Mucosa of descending colon (tissue), 3 donors: Measurements from ENCODE around the gene CRIP3. TPM values are rescaled to one million over a fixed set of nuclear protein-coding genes. Genes with fewer than 3 reads are reported as not detected.

Experiments
- ATAC-seq: fragments of 200-7000 bp; cut with Tn5 transposase; one replicate; pipeline ENCODE4 v1.9.1; 2020; ENCODE audit warnings: mild to moderate bottlenecking, moderate library complexity
- DNase-seq, 3 donors: peaks; one replicate each; pipeline ENCODE4 v3.0.0-alpha.2; 2020
- H3K36me3 ChIP-seq: fragments of 200-600 bp; one replicate; pipeline ENCODE4 v1.8.0; 2021; ENCODE audit warnings: low read depth, mild to moderate bottlenecking
- H3K4me1 ChIP-seq: fragments of 200-600 bp; one replicate; pipeline ENCODE4 v1.8.0; 2021; ENCODE audit warnings: low read depth, mild to moderate bottlenecking
- H3K4me3 ChIP-seq: fragments of 200-600 bp; one replicate; pipeline ENCODE4 v1.8.0; 2021; ENCODE audit warnings: mild to moderate bottlenecking
- H3K9me3 ChIP-seq: fragments of 200-600 bp; one replicate; pipeline ENCODE4 v1.8.0; 2021; ENCODE audit warnings: mild to moderate bottlenecking
- CTCF ChIP-seq: fragments of 200-600 bp; IDR thresholded peaks from one replicate; pipeline ENCODE4 v1.8.0; 2022; ENCODE audit warnings: antibody characterized with exemption, mild to moderate bottlenecking
- intact Hi-C, 2 donors: fragments of 100-400 bp; cut with DNase I in 1 of 2; cut with micrococcal nuclease in 1 of 2; formaldehyde crosslinking; loops; one replicate each; pipeline versions ENCODE4 v1.11.0 to v1.11.1; 2022; cut with DNase I, micrococcal nuclease
- total RNA-seq, 3 donors: library from RNA; stranded (reverse); fragmentation: NEBNext Ultra II Directional in 2 of 3; extraction: Animal tissue kit (Norgen Biotek cat#: 25700) in 2 of 3; gene quantifications; one replicate each; pipeline versions ENCODE4 v1.2.1 to v1.2.4, GENCODE V29; 2021 to 2023
- donor health status: DM: no; HTN: no; CAD: no; lungs with moderate emphysema.
- donor health status: DM: no; HTN: no; CAD: no.
- donor health status: DM: no; HTN: yes; CAD: no.

CRIP3 gene
- total RNA-seq, 3 donors from 2014 or later = 0.77 to 1.8 (median 1.3) TPM

- DNase-seq = no peak
- no peaks in the 10 kb centered on the region for H3K9me3 ChIP-seq
- no peaks in the 10 kb centered on the region for H3K36me3 ChIP-seq
- no peaks in the 10 kb centered on the region for H3K4me1 ChIP-seq
- ATAC-seq = no peak
- intact Hi-C loops = no loop called here
- TF ChIP-seq CTCF = no peak
- no peak overlapping the region for H3K4me3 ChIP-seq
These were observed 49.6 kb downstream of the CRIP3 start for GRCh38 chr6:43258807-43259686.

GRCh38 chr6:43258180-43258579, 50.4 kb downstream of the CRIP3 start:
- DNase-seq = no peak
- intact Hi-C loops = no loop called here
- Histone ChIP-seq H3K4me3 (no peak overlapping the region), H3K4me1 (no peaks in the 10 kb centered on the region), H3K36me3 (no peaks in the 10 kb centered on the region), H3K9me3 (no peaks in the 10 kb centered on the region)
- no peak for ATAC-seq
- TF ChIP-seq CTCF = no peak

- Histone ChIP-seq H3K4me1 (no peaks in the 10 kb centered on the region), H3K9me3 (no peaks in the 10 kb centered on the region), H3K4me3 (no peak overlapping the region), H3K36me3 (no peaks in the 10 kb centered on the region)
- ATAC-seq (no peak), DNase-seq (no peak)
- intact Hi-C loops = no loop called here
- TF ChIP-seq CTCF = no peak
These were observed 51.1 kb downstream of the CRIP3 start for GRCh38 chr6:43257367-43258145.

GRCh38 chr6:43256670-43257366, 51.8 kb downstream of the CRIP3 start:
- Histone ChIP-seq H3K9me3 (no peaks in the 10 kb centered on the region), H3K36me3 (no peaks in the 10 kb centered on the region), H3K4me1 (no peaks in the 10 kb centered on the region), H3K4me3 (no peak overlapping the region)
- intact Hi-C loops = no loop called here
- no peak for TF ChIP-seq CTCF
- no peak for DNase-seq
- ATAC-seq = no peak

Other genes with a start within 250 kb of the CRIP3 start
- gene MRPL2, start 249.4 kb downstream of the CRIP3 start, total RNA-seq = 10 to 100 TPM; 58.7 to 82.8 (median 75.2) TPM
- gene KLC4, start 249.2 kb downstream of the CRIP3 start, total RNA-seq = 100 to 1,000 TPM in 1 of 3 donors, 10 to 100 TPM in 2; 69.1 to 144 (median 99.1) TPM
- 10 to 100 TPM in 1 of 3 donors, 1 to 10 TPM in 2; 8.3 to 12.9 (median 9.4) TPM for gene PTK7, start 232.5 kb downstream of the CRIP3 start, total RNA-seq
- gene SRF, start 137.6 kb downstream of the CRIP3 start, total RNA-seq = 10 to 100 TPM; 19.5 to 87.1 (median 26.3) TPM
- 10 to 100 TPM; 35.9 to 46.9 (median 44.3) TPM for gene CUL9, start 126.6 kb downstream of the CRIP3 start, total RNA-seq
- gene DNPH1, start 79.3 kb downstream of the CRIP3 start, total RNA-seq = 10 to 100 TPM; 42.7 to 69.0 (median 45.7) TPM
- under 1 TPM; 0.24 to 0.95 (median 0.93) TPM for gene TTBK1, start 65.3 kb downstream of the CRIP3 start, total RNA-seq
- under 1 TPM in 1 of 3 donors, not detected in 2; 0.32 TPM for gene SLC22A7, start 10.6 kb downstream of the CRIP3 start, total RNA-seq
- 10 to 100 TPM; 12.4 to 24.3 (median 16.9) TPM for gene ZNF318, start 60.8 kb upstream of the CRIP3 start, total RNA-seq
- 10 to 100 TPM; 25.3 to 43.3 (median 37.4) TPM for gene ABCC10, start 118.7 kb upstream of the CRIP3 start, total RNA-seq
- gene DLK2, start 146.7 kb upstream of the CRIP3 start, total RNA-seq = under 1 TPM in 1 of 3 donors, not detected in 2; 0.47 TPM
- 10 to 100 TPM; 20.8 to 33.8 (median 26.3) TPM for gene TJAP1, start 168.7 kb upstream of the CRIP3 start, total RNA-seq
- gene LRRC73, start 201.5 kb upstream of the CRIP3 start, total RNA-seq = 1 to 10 TPM in 1 of 3 donors, under 1 TPM in 2; 0.23 to 1.2 (median 0.46) TPM
- 100 to 1,000 TPM in 2 of 3 donors, 10 to 100 TPM in 1; 88.4 to 131 (median 105) TPM for gene YIPF3, start 208.1 kb upstream of the CRIP3 start, total RNA-seq
- gene POLR1C, start 208.3 kb upstream of the CRIP3 start, total RNA-seq = 10 to 100 TPM; 27.5 to 29.8 (median 27.9) TPM